DMS153 treated with DMSO at 0.1 percent for 48 hours (cell line): ENCODE results near the gene STAC.
"Not testable (repeated sequence)": the region's sequence is repeated elsewhere in the genome, so short reads cannot be mapped to it uniquely, and the experiment has no call there.

Experiments
- DNase-seq: peaks from one replicate; lab custom pipeline; 2025; ENCODE audit not compliant: unreplicated experiment; lab: John Stamatoyannopoulos, UW

STAC gene

GRCh38 chr3:36562945-36563344 is 182.6 kb downstream of the STAC start:
- DNase-seq, result no peak

- DNase-seq, result no peak
Observed at GRCh38 chr3:36575241-36575640, 194.9 kb downstream of the STAC start.

DNA sequence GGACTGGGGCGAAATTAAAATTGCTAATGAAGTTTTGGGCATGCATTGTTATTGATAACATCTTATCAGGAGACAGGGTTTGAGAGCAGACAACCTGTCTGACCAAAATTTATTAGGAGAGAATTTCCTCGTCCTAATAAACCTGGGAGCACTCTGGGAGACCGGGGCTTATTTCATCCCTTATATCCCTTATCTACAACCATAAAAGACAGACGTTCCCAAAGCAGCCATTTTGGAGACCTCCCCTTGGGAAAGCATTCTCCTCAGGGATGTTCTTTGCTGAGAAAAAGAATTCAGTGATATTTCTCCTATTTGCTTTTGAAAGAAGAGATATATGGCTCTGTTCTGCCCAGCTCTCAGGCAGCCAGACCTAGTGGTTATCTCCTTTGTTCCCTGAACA is 198.1 kb downstream of the STAC start:
- not testable (repeated sequence) for DNase-seq

- no peak for DNase-seq
Observed at GRCh38 chr3:36579746-36580145, 199.4 kb downstream of the STAC start.

DNA sequence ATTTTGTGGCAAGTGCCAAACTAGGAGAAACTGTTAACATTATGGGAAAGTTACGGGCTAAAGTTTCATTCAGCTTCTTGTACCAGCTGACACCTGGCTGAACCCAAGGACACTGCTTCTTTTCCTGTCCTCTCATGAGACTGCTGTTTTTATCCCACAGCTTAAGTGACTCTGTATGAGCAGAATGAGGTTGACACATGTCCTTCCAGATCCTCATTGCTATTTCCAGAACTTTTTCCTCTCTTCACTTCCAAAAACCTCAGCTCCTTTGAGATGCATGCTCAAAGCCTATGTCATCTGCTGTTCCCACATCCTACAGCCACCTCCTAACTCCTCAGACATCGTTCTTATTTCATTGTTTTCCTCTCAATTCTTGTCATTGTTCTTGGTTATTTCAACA is 200.4 kb downstream of the STAC start:
- DNase-seq, result no peak

DNA sequence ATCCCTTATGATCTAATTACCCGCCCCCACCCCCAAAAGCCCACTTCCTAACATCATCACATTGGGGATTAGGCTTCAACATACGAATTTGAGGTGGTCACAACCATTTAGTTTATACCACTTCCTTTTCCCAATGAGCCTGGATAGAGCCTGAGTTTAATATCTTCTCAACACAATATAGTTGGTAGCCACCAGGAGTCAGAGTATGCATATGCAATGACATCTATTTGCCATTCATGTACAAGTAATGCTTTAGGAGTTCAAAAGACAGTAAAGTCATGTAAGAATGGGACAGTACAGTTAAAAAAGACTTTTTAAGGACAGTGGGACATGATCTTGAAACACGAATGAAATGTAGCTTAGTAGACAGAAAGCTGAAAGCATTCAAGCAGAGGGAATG is 211.7 kb downstream of the STAC start:
- DNase-seq, result no peak

GRCh38 chr3:36595511-36595910 is 215.2 kb downstream of the STAC start:
- DNase-seq, result no peak

DNA sequence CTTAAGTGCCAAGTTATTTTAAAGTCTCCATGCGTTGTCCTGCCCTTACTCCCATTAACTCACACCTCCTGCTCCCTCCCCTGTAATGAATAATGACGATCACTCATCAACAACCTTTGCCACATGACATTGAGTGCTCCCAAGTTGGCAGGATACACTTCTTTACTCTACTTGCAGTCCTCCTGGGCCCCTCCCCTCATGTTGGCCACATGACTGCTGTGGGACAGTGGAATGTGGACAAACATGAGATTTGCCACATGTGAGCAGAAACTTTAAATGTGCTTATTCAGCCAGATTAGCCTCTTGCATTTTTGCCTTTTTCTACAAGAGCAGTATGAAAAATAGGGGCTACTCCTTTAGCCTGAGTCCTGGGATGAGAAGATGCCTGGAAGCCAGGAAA is 216.1 kb downstream of the STAC start:
- DNase-seq, result no peak

- no peak for DNase-seq
Observed at GRCh38 chr3:36597422-36597821, 217.1 kb downstream of the STAC start.
